ENCODE measurements around the gene EXPH5. TPM values are rescaled to one million over a fixed set of nuclear protein-coding genes. Genes with fewer than 3 reads are reported as not detected.

The EXPH5 gene
- total RNA-seq, 2 experiments from 2014 or later: 2.0 to 3.3 TPM

GRCh38 chr11:108545909-108546501, 47.6 kb downstream of the EXPH5 start:
- Mint-ChIP-seq H3K4me3 (no peak overlapping the region), H3K36me3 (ENCODE audit: low read depth) (no peaks in the 10 kb centered on the region), H3K27ac (no peak overlapping the region), H3K9me3 (no peaks in the 10 kb centered on the region), H3K4me1 (no peaks in the 10 kb centered on the region), H3K27me3 (no peaks in the 10 kb centered on the region)
- ChIA-PET POLR2A (no interaction called here), CTCF (interaction anchor here (0.6 to 1.3 kb wide), 3 partner anchors 11 to 33 kb away, joined by 3 to 4 read pairs (median 3); no protein-coding TSS in a partner anchor)
- DNase-seq: no peak

- ChIA-PET CTCF (interaction anchor here (0.6 kb wide), 1 partner anchor 142 kb away, joined by 3 read pairs; no protein-coding TSS in a partner anchor), POLR2A (no interaction called here)
- no peaks in the 10 kb centered on the region for H3K36me3 Mint-ChIP-seq (ENCODE audit: low read depth)
- no peak overlapping the region for H3K4me3 Mint-ChIP-seq
- no peaks in the 10 kb centered on the region for H3K4me1 Mint-ChIP-seq
- DNase-seq: no peak
- no peaks in the 10 kb centered on the region for H3K27me3 Mint-ChIP-seq
- no peak overlapping the region for H3K27ac Mint-ChIP-seq
- no peaks in the 10 kb centered on the region for H3K9me3 Mint-ChIP-seq
These were observed 50.1 kb downstream of the EXPH5 start for GRCh38 chr11:108543316-108543964.

GRCh38 chr11:108541531-108541930, 52.0 kb downstream of the EXPH5 start:
- DNase-seq: no peak
- CTCF ChIA-PET: no interaction called here
- POLR2A ChIA-PET: no interaction called here
- no peaks in the 10 kb centered on the region for H3K36me3 Mint-ChIP-seq (ENCODE audit: low read depth)
- no peaks in the 10 kb centered on the region for H3K4me1 Mint-ChIP-seq
- H3K4me3 Mint-ChIP-seq: no peak overlapping the region
- no peak overlapping the region for H3K27ac Mint-ChIP-seq
- no peaks in the 10 kb centered on the region for H3K9me3 Mint-ChIP-seq
- no peaks in the 10 kb centered on the region for H3K27me3 Mint-ChIP-seq

- Mint-ChIP-seq H3K27me3 (no peaks in the 10 kb centered on the region), H3K4me1 (no peaks in the 10 kb centered on the region), H3K27ac (no peak overlapping the region), H3K36me3 (ENCODE audit: low read depth) (no peaks in the 10 kb centered on the region), H3K4me3 (no peak overlapping the region), H3K9me3 (no peaks in the 10 kb centered on the region)
- no peak for DNase-seq
- CTCF ChIA-PET: no interaction called here
- POLR2A ChIA-PET: no interaction called here
These were observed 55.1 kb downstream of the EXPH5 start for GRCh38 chr11:108538502-108538901.

- no peaks in the 10 kb centered on the region for H3K36me3 Mint-ChIP-seq (ENCODE audit: low read depth)
- no peak overlapping the region for H3K27ac Mint-ChIP-seq
- ChIA-PET CTCF (no interaction called here), POLR2A (interaction anchor here (0.7 kb wide), 1 partner anchor 34 kb away, joined by 3 read pairs; no protein-coding TSS in a partner anchor)
- no peaks in the 10 kb centered on the region for H3K9me3 Mint-ChIP-seq
- no peaks in the 10 kb centered on the region for H3K27me3 Mint-ChIP-seq
- H3K4me1 Mint-ChIP-seq: no peaks in the 10 kb centered on the region
- no peak overlapping the region for H3K4me3 Mint-ChIP-seq
- no peak for DNase-seq
These were observed 55.5 kb downstream of the EXPH5 start for GRCh38 chr11:108538022-108538424.

- no peaks in the 10 kb centered on the region for H3K27me3 Mint-ChIP-seq
- DNase-seq: no peak
- H3K9me3 Mint-ChIP-seq: no peaks in the 10 kb centered on the region
- H3K36me3 Mint-ChIP-seq (ENCODE audit: low read depth): no peaks in the 10 kb centered on the region
- H3K4me1 Mint-ChIP-seq: no peaks in the 10 kb centered on the region
- ChIA-PET CTCF (interaction anchor here (0.6 kb wide), 1 partner anchor 98 kb away, joined by 3 read pairs; no protein-coding TSS in a partner anchor), POLR2A (no interaction called here)
- H3K4me3 Mint-ChIP-seq: no peak overlapping the region
- H3K27ac Mint-ChIP-seq: no peak overlapping the region
These were observed 56.8 kb downstream of the EXPH5 start for GRCh38 chr11:108536783-108537182.

- no peaks in the 10 kb centered on the region for H3K36me3 Mint-ChIP-seq (ENCODE audit: low read depth)
- H3K4me1 Mint-ChIP-seq: no peaks in the 10 kb centered on the region
- H3K27me3 Mint-ChIP-seq: no peaks in the 10 kb centered on the region
- no peaks in the 10 kb centered on the region for H3K9me3 Mint-ChIP-seq
- CTCF ChIA-PET: interaction anchor here (0.9 kb wide), 2 partner anchors 11 to 65 kb away, joined by 3 to 5 read pairs; no protein-coding TSS in a partner anchor
- H3K4me3 Mint-ChIP-seq: no peak overlapping the region
- H3K27ac Mint-ChIP-seq: no peak overlapping the region
- DNase-seq: no peak
- POLR2A ChIA-PET: no interaction called here
These were observed 58.1 kb downstream of the EXPH5 start for GRCh38 chr11:108535384-108535955.

- H3K27ac Mint-ChIP-seq: no peak overlapping the region
- H3K27me3 Mint-ChIP-seq: no peaks in the 10 kb centered on the region
- POLR2A ChIA-PET: no interaction called here
- H3K36me3 Mint-ChIP-seq (ENCODE audit: low read depth): no peaks in the 10 kb centered on the region
- no peaks in the 10 kb centered on the region for H3K9me3 Mint-ChIP-seq
- no peak overlapping the region for H3K4me3 Mint-ChIP-seq
- CTCF ChIA-PET: interaction anchor here (0.6 to 0.9 kb wide), 2 partner anchors 12 to 526 kb away, joined by 3 read pairs; partner anchors contain the start of gene CUL5
- DNase-seq: no peak
- no peaks in the 10 kb centered on the region for H3K4me1 Mint-ChIP-seq
These were observed 59.2 kb downstream of the EXPH5 start for GRCh38 chr11:108534274-108534882.

- Mint-ChIP-seq H3K9me3 (no peaks in the 10 kb centered on the region), H3K36me3 (ENCODE audit: low read depth) (no peaks in the 10 kb centered on the region), H3K4me3 (no peak overlapping the region), H3K27me3 (no peaks in the 10 kb centered on the region), H3K4me1 (no peaks in the 10 kb centered on the region), H3K27ac (no peak overlapping the region)
- DNase-seq: no peak
- POLR2A ChIA-PET: no interaction called here
- CTCF ChIA-PET: no interaction called here
These were observed 63.1 kb downstream of the EXPH5 start for GRCh38 chr11:108530426-108530825.

- Mint-ChIP-seq H3K4me1 (no peaks in the 10 kb centered on the region), H3K27ac (no peak overlapping the region), H3K9me3 (no peaks in the 10 kb centered on the region), H3K36me3 (ENCODE audit: low read depth) (no peaks in the 10 kb centered on the region), H3K27me3 (no peaks in the 10 kb centered on the region), H3K4me3 (no peak overlapping the region)
- POLR2A ChIA-PET: no interaction called here
- CTCF ChIA-PET: interaction anchor here (1.5 kb wide), 1 partner anchor 19 kb away, joined by 4 read pairs; no protein-coding TSS in a partner anchor
- no peak for DNase-seq
These were observed 66.2 kb downstream of the EXPH5 start for GRCh38 chr11:108527382-108527781.

- Mint-ChIP-seq H3K36me3 (ENCODE audit: low read depth) (no peaks in the 10 kb centered on the region), H3K4me3 (no peak overlapping the region), H3K4me1 (no peaks in the 10 kb centered on the region), H3K9me3 (no peaks in the 10 kb centered on the region), H3K27ac (no peak overlapping the region), H3K27me3 (no peaks in the 10 kb centered on the region)
- no peak for DNase-seq
- CTCF ChIA-PET: interaction anchor here (0.8 to 1.1 kb wide), 2 partner anchors 28 to 135 kb away, joined by 3 read pairs; no protein-coding TSS in a partner anchor
- POLR2A ChIA-PET: no interaction called here
These were observed 68.4 kb downstream of the EXPH5 start for GRCh38 chr11:108525161-108525560.

GRCh38 chr11:108524422-108524821, 69.1 kb downstream of the EXPH5 start:
- H3K36me3 Mint-ChIP-seq (ENCODE audit: low read depth): no peaks in the 10 kb centered on the region
- no peak for DNase-seq
- H3K27ac Mint-ChIP-seq: no peak overlapping the region
- H3K4me1 Mint-ChIP-seq: no peaks in the 10 kb centered on the region
- ChIA-PET CTCF (no interaction called here), POLR2A (no interaction called here)
- H3K4me3 Mint-ChIP-seq: no peak overlapping the region
- no peaks in the 10 kb centered on the region for H3K27me3 Mint-ChIP-seq
- H3K9me3 Mint-ChIP-seq: no peaks in the 10 kb centered on the region

GRCh38 chr11:108522318-108522717, 71.2 kb downstream of the EXPH5 start:
- Mint-ChIP-seq H3K4me1 (no peaks in the 10 kb centered on the region), H3K4me3 (no peak overlapping the region), H3K27me3 (no peaks in the 10 kb centered on the region), H3K36me3 (ENCODE audit: low read depth) (no peaks in the 10 kb centered on the region), H3K27ac (no peak overlapping the region), H3K9me3 (no peaks in the 10 kb centered on the region)
- ChIA-PET POLR2A (no interaction called here), CTCF (interaction anchor here (0.9 kb wide), 1 partner anchor 71 kb away, joined by 3 read pairs; the partner anchor contains the start of gene EXPH5)
- DNase-seq: no peak

Data from activated CD4-positive, alpha-beta T cell treated with anti-CD3 and anti-CD28 coated beads, Interleukin-2, amount 10 ng/mL, durations not matched to agents 7 days and 5 days (primary cell).